Smooth muscle cell (in vitro differentiated cells): Measurements from ENCODE around the gene TPPP3. TPM values are rescaled to one million over a fixed set of nuclear protein-coding genes. Genes with fewer than 3 reads are reported as not detected.

Source experiments
- DNase-seq: peaks from one replicate; lab custom pipeline; 2025; ENCODE audit not compliant: unreplicated experiment; lab: John Stamatoyannopoulos, UW
- H2AFZ ChIP-seq: fragments of 200-600 bp; sonication (generic); 2 replicates; pipeline ENCODE4 v1.6.0; 2016; ENCODE audit warnings: antibody characterized with exemption, low read depth, mild to moderate bottlenecking
- H3F3A ChIP-seq: fragments of 200-600 bp; sonication (generic); 2 replicates; pipeline ENCODE4 v1.6.0; 2017; ENCODE audit warnings: antibody characterized with exemption, low read depth
- H3K27ac ChIP-seq: fragments of 200-600 bp; sonication (generic); 2 replicates; pipeline ENCODE4 v1.5.1; 2016; ENCODE audit warnings: low read depth, mild to moderate bottlenecking
- H3K27me3 ChIP-seq: fragments of 200-600 bp; sonication (generic); 2 replicates; pipeline ENCODE4 v1.6.1; 2016; ENCODE audit warnings: low read depth, mild to moderate bottlenecking
- H3K36me3 ChIP-seq: fragments of 200-600 bp; sonication (generic); 2 replicates; pipeline ENCODE4 v1.5.1; 2016; ENCODE audit warnings: low read depth
- H3K4me1 ChIP-seq: fragments of 200-600 bp; sonication (generic); 2 replicates; pipeline ENCODE4 v1.5.1; 2016; ENCODE audit warnings: low read depth
- H3K4me2 ChIP-seq: fragments of 200-600 bp; sonication (generic); 2 replicates; pipeline ENCODE4 v1.6.0; 2016; ENCODE audit warnings: mild to moderate bottlenecking
- H3K4me3 ChIP-seq: fragments of 200-600 bp; sonication (generic); 2 replicates; pipeline ENCODE4 v1.5.1; 2016; ENCODE audit warnings: mild to moderate bottlenecking
- H3K79me2 ChIP-seq: fragments of 200-600 bp; sonication (generic); 2 replicates; pipeline ENCODE4 v1.6.0; 2016; ENCODE audit warnings: low read depth, mild to moderate bottlenecking
- H3K9ac ChIP-seq: fragments of 200-600 bp; sonication (generic); 2 replicates; pipeline ENCODE4 v1.6.0; 2016; ENCODE audit warnings: low read depth
- H3K9me3 ChIP-seq: fragments of 200-600 bp; sonication (generic); replicated peaks from 2 replicates; pipeline ENCODE4 v1.5.1; 2016; ENCODE audit warnings: low read depth
- H4K20me1 ChIP-seq: fragments of 200-600 bp; sonication (generic); 2 replicates; pipeline ENCODE4 v1.6.0; 2016; ENCODE audit warnings: low read depth
- CTCF ChIP-seq: fragments of 200-600 bp; sonication (generic); IDR thresholded peaks from 2 replicates; pipeline ENCODE4 v1.5.1; 2017; ENCODE audit warnings: borderline replicate concordance, mild to moderate bottlenecking, antibody characterized with exemption; ENCODE audit not compliant: insufficient read depth, poor library complexity, severe bottlenecking
- WGBS: methylation state at CpG from one replicate; pipeline ENCODE4 v1.1.7; 2016; ENCODE audit warnings: low lambda C conversion rate; 5-methylcytosine and 5-hydroxymethylcytosine counted together
- polyA plus RNA-seq: library from polyadenylated mRNA; unstranded; fragments of >200 nt; fragmentation: Nextera tagmentation; extraction: Ambion mirVana; gene quantifications from 2 replicates; pipeline ENCODE4 v1.2.1, GENCODE V29; 2016
- total RNA-seq: library from RNA; depleted of rRNA; stranded (reverse); fragments of >200 nt; gene quantifications from 2 replicates; pipeline ENCODE4 v1.2.3, GENCODE V29; 2014

TPPP3 gene
- total and polyA plus RNA-seq, 2 experiments from 2014 or later: 1.3 to 1.9 TPM

DNA sequence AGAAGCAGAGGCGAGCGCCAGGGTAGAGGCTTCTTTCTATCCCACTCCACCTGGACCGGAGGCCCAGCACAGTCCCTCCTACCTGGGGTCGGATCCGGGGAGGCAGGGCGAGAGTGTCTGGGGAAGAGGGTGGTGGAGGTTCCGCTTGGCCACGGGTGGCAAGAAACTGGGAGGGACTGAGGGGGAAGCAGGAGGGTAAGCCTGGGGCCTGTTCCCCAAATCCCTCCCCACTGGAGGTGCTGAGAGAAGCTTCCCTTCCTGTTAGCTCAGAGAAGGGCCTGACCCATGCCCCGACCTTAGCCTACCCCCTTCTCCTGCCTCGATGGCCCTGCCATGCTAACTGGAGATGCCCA, 1.8 kb upstream of the TPPP3 start:
- Histone ChIP-seq H3K36me3 (no peaks in the 10 kb centered on the region), H3K4me3 (no peak overlapping the region), H3K4me2 (peak overlapping the region; percentile 88), H2AFZ (no peak overlapping the region), H3K27ac (no peak overlapping the region), H3K4me1 (peaks cover 25% of the 10 kb centered on the region), H3K79me2 (no peaks in the 10 kb centered on the region), H3K9ac (no peak overlapping the region), H3K9me3 (no peaks in the 10 kb centered on the region), H3F3A (no peaks in the 10 kb centered on the region), H4K20me1 (no peaks in the 10 kb centered on the region), H3K27me3 (peaks cover 13% of the 10 kb centered on the region)
- TF ChIP-seq CTCF: no peak
- 84% methylated on average over 10 of the region's 10 CpGs for WGBS
- no peak for DNase-seq

GRCh38 chr16:67394155-67395104, 1.1 kb upstream of the TPPP3 start:
- H3K36me3 ChIP-seq: no peaks in the 10 kb centered on the region
- TF ChIP-seq CTCF: no peak

DNA sequence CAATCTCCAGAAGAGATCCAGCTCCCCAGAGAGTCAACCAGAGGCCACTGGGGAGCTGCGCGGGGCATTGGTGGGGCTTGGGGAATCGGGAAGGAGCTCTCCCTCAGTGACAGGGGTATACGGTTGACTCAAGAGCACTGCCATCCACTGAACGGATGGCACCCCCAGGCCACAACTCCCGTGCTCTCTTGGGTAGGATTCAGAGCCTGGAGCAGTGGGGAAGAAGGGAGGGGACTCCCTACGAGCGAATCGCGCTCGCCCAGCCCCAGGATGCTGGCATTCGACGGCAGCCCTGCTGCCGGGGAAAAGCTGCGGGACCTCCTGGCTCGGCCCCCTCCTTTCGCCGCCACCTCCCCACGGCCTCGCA, 473 bp upstream of the TPPP3 start:
- 14% methylated on average over 11 of the region's 20 CpGs for WGBS
- H3K4me1 ChIP-seq: peaks cover 25% of the 10 kb centered on the region
- H3K4me2 ChIP-seq: peak overlapping the region; percentile 88
- H3F3A ChIP-seq: no peaks in the 10 kb centered on the region
- H3K27me3 ChIP-seq: peaks cover 13% of the 10 kb centered on the region
- peak overlapping the region; percentile 41 for H3K4me3 ChIP-seq
- TF ChIP-seq CTCF: no peak
- no peaks in the 10 kb centered on the region for H3K79me2 ChIP-seq
- peak overlapping the region; percentile 57 for H2AFZ ChIP-seq
- H3K9ac ChIP-seq: peak overlapping the region; percentile 71
- no peaks in the 10 kb centered on the region for H3K36me3 ChIP-seq
- no peak for DNase-seq
- H3K9me3 ChIP-seq: no peaks in the 10 kb centered on the region
- H4K20me1 ChIP-seq: no peaks in the 10 kb centered on the region
- peak overlapping the region; percentile 11 for H3K27ac ChIP-seq

More at GRCh38 chr16:67394155-67395104, 1.1 kb upstream of the TPPP3 start:
- no peak overlapping the region for H3K9ac ChIP-seq
- peak overlapping the region; percentile 11 for H3K27ac ChIP-seq
- DNase-seq: no peak
- H4K20me1 ChIP-seq: no peaks in the 10 kb centered on the region
- H3K4me3 ChIP-seq: peak overlapping the region; percentile 41
- H2AFZ ChIP-seq: peak overlapping the region; percentile 57
- no peaks in the 10 kb centered on the region for H3F3A ChIP-seq
- peaks cover 13% of the 10 kb centered on the region for H3K27me3 ChIP-seq
- H3K9me3 ChIP-seq: no peaks in the 10 kb centered on the region
- 13% methylated on average over 64 of the region's 88 CpGs for WGBS
- peak overlapping the region; percentile 88 for H3K4me2 ChIP-seq
- H3K4me1 ChIP-seq: peaks cover 25% of the 10 kb centered on the region
- no peaks in the 10 kb centered on the region for H3K79me2 ChIP-seq
